OCI-LY7 (cell line): ENCODE results near the gene AP1S3. TPM values are rescaled to one million over a fixed set of nuclear protein-coding genes. Genes with fewer than 3 reads are reported as not detected.

Source experiments
- BruUV-seq: library from RNA; stranded (reverse); fragments of 400-500 nt; replicated peaks from 2 replicates; lab custom pipeline; 2021; lab: Mats Ljungman, UMichigan
- CTCF ChIA-PET: fragments of 300-600 bp; sonication (Branson Sonifier 250); formaldehyde crosslinking; loops from one replicate; lab custom pipeline; 2022; ENCODE audit warnings: antibody characterized with exemption; ENCODE audit not compliant: unreplicated experiment; lab: Charles Lee
- POLR2A ChIA-PET: fragments of 300-600 bp; sonication (Branson Sonifier 250); formaldehyde crosslinking; loops from one replicate; lab custom pipeline; 2022; ENCODE audit warnings: antibody characterized with exemption; lab: Charles Lee
- DNase-seq: peaks from one replicate; pipeline ENCODE4 v3.0.0-alpha.2; 2015; ENCODE audit warnings: low spot score
- H2AFZ ChIP-seq: fragments of 200-600 bp; sonication (generic), shearing (Covaris generic); 2 replicates; pipeline ENCODE4 v1.6.1; 2014; ENCODE audit warnings: mild to moderate bottlenecking, antibody characterized with exemption, low read length, moderate library complexity
- H3K27ac ChIP-seq: fragments of 200-600 bp; sonication (generic); 2 replicates; pipeline ENCODE4 v1.5.1; 2014; ENCODE audit warnings: mixed run types, low read depth, mild to moderate bottlenecking, moderate library complexity, low read length, inconsistent platforms; ENCODE audit not compliant: poor library complexity, severe bottlenecking
- H3K36me3 ChIP-seq: fragments of 200-600 bp; sonication (generic); 2 replicates; pipeline ENCODE4 v1.6.1; 2014; ENCODE audit warnings: mild to moderate bottlenecking, antibody characterized with exemption, low read length, moderate library complexity, mixed read lengths; ENCODE audit not compliant: insufficient read depth
- H3K4me1 ChIP-seq: fragments of 200-600 bp; sonication (generic); 2 replicates; pipeline ENCODE4 v1.5.1; 2014; ENCODE audit warnings: mild to moderate bottlenecking, low read length; ENCODE audit not compliant: insufficient read depth, poor library complexity, severe bottlenecking
- H3K4me2 ChIP-seq: fragments of 200-600 bp; sonication (generic); 2 replicates; pipeline ENCODE4 v1.6.1; 2014; ENCODE audit warnings: mild to moderate bottlenecking, low read length
- H3K4me3 ChIP-seq: fragments of 200-600 bp; sonication (generic); 2 replicates; pipeline ENCODE4 v1.5.1; 2014; ENCODE audit warnings: mild to moderate bottlenecking, low read depth, low read length; ENCODE audit not compliant: poor library complexity, severe bottlenecking
- H3K79me2 ChIP-seq: fragments of 200-600 bp; sonication (generic); 2 replicates; pipeline ENCODE4 v1.6.1; 2016; ENCODE audit warnings: low read depth, mild to moderate bottlenecking, low read length, moderate library complexity, mixed read lengths; ENCODE audit not compliant: insufficient read depth
- H3K9me2 ChIP-seq: fragments of 200-600 bp; sonication (generic); 2 replicates; pipeline ENCODE4 v1.6.1; 2016; ENCODE audit warnings: mild to moderate bottlenecking, low read length, mixed read lengths; ENCODE audit not compliant: insufficient read depth
- H3K9me3 ChIP-seq: fragments of 200-600 bp; sonication (generic); 2 replicates; pipeline ENCODE4 v1.6.1; 2014; ENCODE audit warnings: mild to moderate bottlenecking, mixed run types, low read length, mixed read lengths
- H4K20me1 ChIP-seq: fragments of 200-600 bp; sonication (generic); 2 replicates; pipeline ENCODE4 v1.6.1; 2014; ENCODE audit warnings: mild to moderate bottlenecking, antibody characterized with exemption, low read length, moderate library complexity, mixed read lengths; ENCODE audit not compliant: insufficient read depth
- CTCF ChIP-seq: fragments of 200-600 bp; sonication (generic); conservative IDR thresholded peaks from 2 replicates; pipeline ENCODE4 v1.5.1; 2014; ENCODE audit warnings: mild to moderate bottlenecking, antibody characterized with exemption, low read length, moderate library complexity, mixed read lengths
- EZH2phosphoT487 ChIP-seq: fragments of 200-600 bp; sonication (generic); IDR thresholded peaks from 2 replicates; pipeline ENCODE4 v1.6.1; 2018; ENCODE audit warnings: low read depth, borderline replicate concordance, mild to moderate bottlenecking, mixed run types, antibody characterized with exemption, low read length, moderate library complexity, mixed read lengths
- intact Hi-C: fragments of 100-400 bp; cut with micrococcal nuclease; formaldehyde crosslinking; loops from one replicate; pipeline ENCODE4 v1.10.0; 2022; ENCODE audit not compliant: unreplicated experiment
- total RNA-seq, 2 experiments: library from RNA; depleted of rRNA in 1 of 2; stranded (reverse); fragments of >200 nt in 1 of 2; shearing (Covaris generic) in 1 of 2; gene quantifications; 2 replicates each; pipeline ENCODE4 v1.2.3, GENCODE V29; 2014 to 2022

The AP1S3 gene
- total RNA-seq, 2 experiments from 2014 or later, result 11.2 to 32.1 TPM

GRCh38 chr2:223797811-223798721, 39.3 kb downstream of the AP1S3 start:
- ChIA-PET POLR2A (interaction anchor here (0.5 to 12.7 kb wide), 17 partner anchors 8 to 645 kb away, joined by 3 to 178 read pairs (median 4); no protein-coding TSS in a partner anchor), CTCF (interaction anchor here (0.9 to 1.2 kb wide), 3 partner anchors 21 to 70 kb away, joined by 3 read pairs; no protein-coding TSS in a partner anchor)
- Histone ChIP-seq H2AFZ (no peak overlapping the region; the same call in 1 of the 2 replicates), H3K4me3 (peak overlapping the region; percentile 22), H4K20me1 (no peaks in the 10 kb centered on the region), H3K9me3 (no peaks in the 10 kb centered on the region), H3K4me2 (peak overlapping the region; percentile 61), H3K4me1 (peaks cover 44% of the 10 kb centered on the region), H3K9me2 (no peaks in the 10 kb centered on the region), H3K36me3 (no peaks in the 10 kb centered on the region), H3K27ac (peak overlapping the region; percentile 22), H3K79me2 (peaks cover 32% of the 10 kb centered on the region; the same call in 1 of the 2 replicates)
- BruUV-seq, result no TSS peak
- peak; percentile 72 for TF ChIP-seq CTCF
- no peak for TF ChIP-seq EZH2phosphoT487
- peak; percentile 83 for DNase-seq
- intact Hi-C loops, result loop anchor here (2.0 kb wide), 1 partner anchor 39 kb away; the partner anchor contains the start of gene AP1S3

DNA sequence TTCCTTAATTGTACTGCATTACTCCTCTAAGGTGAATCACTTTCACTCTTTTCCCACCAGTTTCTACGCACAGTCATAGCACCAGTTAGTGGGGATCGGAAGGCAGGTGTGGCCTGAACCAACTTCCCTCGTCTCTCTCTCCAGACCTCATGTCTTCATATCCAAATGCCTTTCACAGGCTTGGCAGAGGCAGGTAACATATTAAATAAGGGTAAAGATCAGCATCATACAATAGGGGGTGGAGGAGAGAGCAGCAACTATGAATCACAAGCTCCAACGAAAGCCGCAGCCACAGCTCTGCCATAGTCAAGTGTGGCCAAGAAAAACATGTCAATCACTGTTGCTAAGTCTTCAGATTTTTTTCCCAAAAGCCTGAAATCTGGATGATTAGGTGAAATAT, 40.3 kb downstream of the AP1S3 start:
- POLR2A ChIA-PET, result interaction anchor here (0.5 to 12.7 kb wide), 13 partner anchors 8 to 383 kb away, joined by 3 to 178 read pairs (median 5); no protein-coding TSS in a partner anchor
- H4K20me1 ChIP-seq, result no peaks in the 10 kb centered on the region
- H3K27ac ChIP-seq, result no peak overlapping the region
- peaks cover 29% of the 10 kb centered on the region; the same call in 1 of the 2 replicates for H3K79me2 ChIP-seq
- no peak overlapping the region for H3K4me3 ChIP-seq
- no peaks in the 10 kb centered on the region for H3K9me3 ChIP-seq
- TF ChIP-seq CTCF (no peak), EZH2phosphoT487 (no peak)
- peak overlapping the region; percentile 61 for H3K4me2 ChIP-seq
- H3K4me1 ChIP-seq, result peaks cover 44% of the 10 kb centered on the region
- no peaks in the 10 kb centered on the region for H3K9me2 ChIP-seq
- CTCF ChIA-PET, result interaction anchor here (0.9 to 1.2 kb wide), 3 partner anchors 22 to 69 kb away, joined by 3 read pairs; no protein-coding TSS in a partner anchor
- DNase-seq, result no peak
- no TSS peak for BruUV-seq
- no peaks in the 10 kb centered on the region for H3K36me3 ChIP-seq
- no peak overlapping the region for H2AFZ ChIP-seq
- intact Hi-C loops, result no loop called here
